H9 (cell line): ENCODE data around the gene KBTBD13. TPM values are rescaled to one million over a fixed set of nuclear protein-coding genes. Genes with fewer than 3 reads are reported as not detected.
A peak's percentile ranks its signal among the peaks of the same experiment; 100 is the strongest.

Experiments used
- DNase-seq: peaks from one replicate; pipeline ENCODE4 v3.0.0-alpha.2; 2017
- H2AFZ ChIP-seq: one replicate; pipeline ENCODE4 v1.6.1; 2013; ENCODE audit warnings: mild to moderate bottlenecking, low read length, control low read depth, moderate library complexity
- H2AK5ac ChIP-seq: 2 replicates; pipeline ENCODE4 v1.6.1; 2013; ENCODE audit warnings: low read length, control low read depth, mixed read lengths; ENCODE audit not compliant: insufficient read length
- H2BK120ac ChIP-seq: one replicate; pipeline ENCODE4 v1.6.1; 2013; ENCODE audit warnings: low read depth, mild to moderate bottlenecking, low read length, control low read depth, inconsistent platforms; ENCODE audit not compliant: poor library complexity, severe bottlenecking
- H2BK12ac ChIP-seq: 2 replicates; pipeline ENCODE4 v1.6.1; 2013; ENCODE audit warnings: low read length, control low read depth, mixed read lengths, low read depth; ENCODE audit not compliant: insufficient read length
- H2BK15ac ChIP-seq: 2 replicates; pipeline ENCODE4 v1.6.1; 2013; ENCODE audit warnings: low read depth, low read length, control low read depth
- H2BK20ac ChIP-seq: one replicate; pipeline ENCODE4 v1.6.1; 2013; ENCODE audit warnings: low read depth, mild to moderate bottlenecking, low read length, control low read depth, inconsistent platforms; ENCODE audit not compliant: poor library complexity, severe bottlenecking
- H2BK5ac ChIP-seq: 2 replicates; pipeline ENCODE4 v1.6.1; 2013; ENCODE audit warnings: low read length, control low read depth, mixed read lengths; ENCODE audit not compliant: insufficient read length
- H3K14ac ChIP-seq: 2 replicates; pipeline ENCODE4 v1.6.1; 2013; ENCODE audit warnings: low read length, control low read depth; ENCODE audit not compliant: insufficient read depth
- H3K18ac ChIP-seq: 2 replicates; pipeline ENCODE4 v1.6.1; 2013; ENCODE audit warnings: low read depth, mild to moderate bottlenecking, mixed read lengths, low read length, control low read depth; ENCODE audit not compliant: insufficient read length
- H3K23ac ChIP-seq: 2 replicates; pipeline ENCODE4 v1.6.1; 2013; ENCODE audit warnings: low read length, control low read depth, mixed read lengths, low read depth; ENCODE audit not compliant: insufficient read length
- H3K23me2 ChIP-seq: 2 replicates; pipeline ENCODE4 v1.6.1; 2013; ENCODE audit warnings: low read depth, mild to moderate bottlenecking, mixed read lengths, low read length, control low read depth; ENCODE audit not compliant: insufficient read length, poor library complexity, severe bottlenecking
- H3K27ac ChIP-seq: 2 replicates; pipeline ENCODE4 v1.5.1; 2013; ENCODE audit warnings: low read length, control low read depth, mixed read lengths, low read depth; ENCODE audit not compliant: insufficient read length
- H3K27me3 ChIP-seq: 2 replicates; pipeline ENCODE4 v1.6.1; 2013; ENCODE audit warnings: low read length, control low read depth, inconsistent platforms; ENCODE audit not compliant: insufficient read depth
- H3K4ac ChIP-seq: 2 replicates; pipeline ENCODE4 v1.6.1; 2013; ENCODE audit warnings: low read depth, mild to moderate bottlenecking, control low read depth, inconsistent platforms, low read length, moderate library complexity
- H3K4me1 ChIP-seq: 2 replicates; pipeline ENCODE4 v1.6.1; 2013; ENCODE audit warnings: low read length, control low read depth, inconsistent platforms; ENCODE audit not compliant: insufficient read depth
- H3K4me2 ChIP-seq: 2 replicates; pipeline ENCODE4 v1.6.1; 2013; ENCODE audit warnings: low read length, control low read depth, mixed read lengths; ENCODE audit not compliant: insufficient read length, insufficient read depth
- H3K56ac ChIP-seq: 2 replicates; pipeline ENCODE4 v1.6.1; 2013; ENCODE audit warnings: low read depth, mild to moderate bottlenecking, mixed read lengths, low read length, control low read depth; ENCODE audit not compliant: insufficient read length
- H3K79me1 ChIP-seq: 2 replicates; pipeline ENCODE4 v1.6.1; 2013; ENCODE audit warnings: low read depth, mild to moderate bottlenecking, moderate library complexity, low read length, control low read depth, inconsistent platforms; ENCODE audit not compliant: insufficient read depth, poor library complexity, severe bottlenecking
- H3K79me2 ChIP-seq: 2 replicates; pipeline ENCODE4 v1.6.1; 2013; ENCODE audit warnings: low read length, control low read depth, inconsistent platforms; ENCODE audit not compliant: insufficient read depth
- H3K9ac ChIP-seq: 2 replicates; pipeline ENCODE4 v1.6.1; 2013; ENCODE audit warnings: low read length, control low read depth, mixed read lengths; ENCODE audit not compliant: insufficient read length; ENCODE audit errors: extremely low read depth
- H3K9me3 ChIP-seq: one replicate; pipeline ENCODE4 v1.6.1; 2013; ENCODE audit warnings: low read depth, low read length, inconsistent platforms; ENCODE audit not compliant: control insufficient read depth
- H3T11ph ChIP-seq: one replicate; pipeline ENCODE4 v1.6.1; 2013; ENCODE audit warnings: mild to moderate bottlenecking, low read length, control low read depth, inconsistent platforms
- H4K20me1 ChIP-seq: one replicate; pipeline ENCODE4 v1.6.1; 2013; ENCODE audit not compliant: control insufficient read depth, insufficient read length, insufficient read depth
- H4K5ac ChIP-seq: 2 replicates; pipeline ENCODE4 v1.6.1; 2013; ENCODE audit warnings: low read depth, mild to moderate bottlenecking, mixed read lengths, low read length, control low read depth; ENCODE audit not compliant: insufficient read length
- H4K8ac ChIP-seq: replicated peaks from 2 replicates; pipeline ENCODE4 v1.6.1; 2013; ENCODE audit warnings: low read length, control low read depth, mixed read lengths, low read depth; ENCODE audit not compliant: insufficient read length
- H4K91ac ChIP-seq: 2 replicates; pipeline ENCODE4 v1.6.1; 2013; ENCODE audit warnings: low read depth, mild to moderate bottlenecking, moderate library complexity, mixed read lengths, low read length, control low read depth; ENCODE audit not compliant: insufficient read length
- H3K27ac Mint-ChIP-seq, 3 experiments: 2 replicates in 2 of 3; 3 replicates in 1 of 3; pipeline ENCODE4 v1.8.0; 2020 to 2021; ENCODE audit warnings: mixed read lengths in 3 of 3, mild to moderate bottlenecking in 1 of 3, moderate library complexity in 1 of 3
- H3K27me3 Mint-ChIP-seq: 2 replicates; pipeline ENCODE4 v1.8.0; 2021; ENCODE audit warnings: low read depth, mild to moderate bottlenecking, moderate library complexity, mixed read lengths
- H3K36me3 Mint-ChIP-seq, 3 experiments: 2 replicates in 2 of 3; 3 replicates in 1 of 3; pipeline ENCODE4 v1.8.0; 2020 to 2021; ENCODE audit warnings: low read depth in 3 of 3, mixed read lengths in 3 of 3; ENCODE audit not compliant: insufficient read depth in 1 of 3
- H3K4me1 Mint-ChIP-seq, 2 experiments: 2 replicates each; pipeline ENCODE4 v1.8.0; 2020; ENCODE audit warnings: mixed read lengths in 2 of 2
- H3K4me3 Mint-ChIP-seq, 2 experiments: 2 replicates in 1 of 2; 3 replicates in 1 of 2; pipeline ENCODE4 v1.8.0; 2020 to 2021; ENCODE audit warnings: mild to moderate bottlenecking in 2 of 2, mixed read lengths in 2 of 2, moderate library complexity in 1 of 2
- H3K9me3 Mint-ChIP-seq, 2 experiments: 2 replicates in 1 of 2; 3 replicates in 1 of 2; pipeline ENCODE4 v1.8.0; 2020; ENCODE audit warnings: mild to moderate bottlenecking in 2 of 2, mixed read lengths in 2 of 2, moderate library complexity in 1 of 2
- CTCF ChIP-seq: fragments of 200-600 bp; sonication (generic); conservative IDR thresholded peaks from 3 replicates; pipeline ENCODE4 v1.8.0; 2021; ENCODE audit warnings: antibody characterized with exemption, mild to moderate bottlenecking
- WGBS: extraction: QIAGEN DNeasy Blood & Tissue Kit; methylation state at CpG from one replicate; pipeline ENCODE4 v1.1.7; 2013; ENCODE audit warnings: missing lambda C conversion rate, low lambda C conversion rate, mixed read lengths; ENCODE audit not compliant: insufficient read length; ENCODE audit errors: extremely low coverage; 5-methylcytosine and 5-hydroxymethylcytosine counted together
- total RNA-seq: library from RNA; stranded (reverse); gene quantifications from 2 replicates; pipeline ENCODE4 v1.2.1, GENCODE V29; 2021

KBTBD13 gene
- total RNA-seq, 1 experiment from 2014 or later = not detected

- no peak for TF ChIP-seq CTCF
- no peak for DNase-seq
- no peak overlapping the region for H4K5ac ChIP-seq
- no peaks in the 10 kb centered on the region for H4K20me1 ChIP-seq
- Mint-ChIP-seq H3K27me3 (no peaks in the 10 kb centered on the region), H3K27ac (peak overlapping the region in 1 of 3 experiments; percentile 86; a peak in 1 of 7 replicates), H3K4me3 (no peak overlapping the region), H3K36me3 (peaks cover 0 to 20% (median 5%) of the 10 kb centered on the region in 3 experiments; a peak in 3 of 7 replicates), H3K9me3 (no peaks in the 10 kb centered on the region; a peak in 1 of 5 replicates), H3K4me1 (peaks cover 2% of the 10 kb centered on the region in 2 experiments; a peak in 1 of 4 replicates)
- no peak overlapping the region for H4K91ac ChIP-seq
- no peaks in the 10 kb centered on the region for H3K79me1 ChIP-seq
- H3K4me1 ChIP-seq = no peaks in the 10 kb centered on the region
- H2AFZ ChIP-seq = no peak overlapping the region
- no peak overlapping the region for H2BK5ac ChIP-seq
- no CpG with 5 or more reads among the region's 3 CpGs for WGBS
- H3K27ac ChIP-seq = no peak overlapping the region
- no peak overlapping the region for H3K56ac ChIP-seq
- no peak overlapping the region for H2AK5ac ChIP-seq
- H3T11ph ChIP-seq = no peak overlapping the region
- H3K9ac ChIP-seq = no peak overlapping the region
- no peak overlapping the region for H2BK120ac ChIP-seq
- no peak overlapping the region for H4K8ac ChIP-seq
- no peak overlapping the region for H2BK12ac ChIP-seq
- H3K23ac ChIP-seq = no peak overlapping the region
- no peaks in the 10 kb centered on the region for H3K23me2 ChIP-seq
- no peaks in the 10 kb centered on the region for H3K27me3 ChIP-seq
- no peak overlapping the region for H2BK20ac ChIP-seq
- H3K4me2 ChIP-seq = no peak overlapping the region
- H2BK15ac ChIP-seq = no peak overlapping the region
- H3K4ac ChIP-seq = no peak overlapping the region
- H3K18ac ChIP-seq = no peak overlapping the region
- H3K79me2 ChIP-seq = no peaks in the 10 kb centered on the region
- no peaks in the 10 kb centered on the region for H3K9me3 ChIP-seq
- no peak overlapping the region for H3K14ac ChIP-seq
Measured at GRCh38 chr15:65110676-65111292, 34.2 kb downstream of the KBTBD13 start.
